B cell (primary cell): ENCODE data around the gene FAM184A. TPM values are rescaled to one million over a fixed set of nuclear protein-coding genes. Genes with fewer than 3 reads are reported as not detected.

ENCODE experiments used
- ATAC-seq: fragments of 200-7000 bp; cut with Tn5 transposase; one replicate; pipeline ENCODE4 v1.10.0; 2021; ENCODE audit warnings: low read depth, mild to moderate bottlenecking, moderate number of reproducible peaks, moderate library complexity
- CTCF ChIA-PET: fragments of 350-600 bp; sonication (Branson Sonifier 250); formaldehyde crosslinking; loops from one replicate; lab custom pipeline; 2021; ENCODE audit warnings: antibody characterized with exemption, inconsistent platforms; lab: Charles Lee
- POLR2A ChIA-PET: fragments of 350-600 bp; sonication (Branson Sonifier 250); formaldehyde crosslinking; loops from one replicate; lab custom pipeline; 2021; ENCODE audit warnings: antibody characterized with exemption; lab: Charles Lee
- DNase-seq: peaks from one replicate; pipeline ENCODE4 v3.0.0; 2013
- H2AFZ ChIP-seq: 2 replicates; pipeline ENCODE4 v1.6.1; 2012; ENCODE audit warnings: mild to moderate bottlenecking, low read depth, low read length; ENCODE audit not compliant: insufficient read depth, poor library complexity, severe bottlenecking
- H3K27ac ChIP-seq, 2 donors: 1 replicate in 1 of 2; 2 replicates in 1 of 2; pipeline ENCODE4 v1.5.1; 2012 to 2013; ENCODE audit warnings: low read length in 2 of 2, mild to moderate bottlenecking in 2 of 2, moderate library complexity in 1 of 2
- H3K27me3 ChIP-seq, 4 experiments: fragments of 200-600 bp in 1 of 4; sonication (generic) in 1 of 4; replicated peaks in 1 of 4; 1 replicate in 2 of 4; 2 replicates in 2 of 4; pipeline versions ENCODE4 v1.6.1 to v1.7.0; 2013 to 2016; ENCODE audit warnings: low read length in 3 of 4, mild to moderate bottlenecking in 2 of 4, mixed read lengths in 1 of 4, moderate library complexity in 1 of 4; ENCODE audit not compliant: insufficient read depth in 4 of 4, control insufficient read depth in 3 of 4; ENCODE audit errors: control extremely low read depth in 1 of 4
- H3K36me3 ChIP-seq, 2 experiments: replicated peaks in 1 of 2; 1 replicate in 1 of 2; 2 replicates in 1 of 2; pipeline versions ENCODE4 v1.6.1 to v1.7.1; 2013; ENCODE audit warnings: low read length in 1 of 2; ENCODE audit not compliant: insufficient read depth in 2 of 2, control insufficient read depth in 1 of 2; ENCODE audit errors: control extremely low read depth in 1 of 2, extremely low read depth in 1 of 2
- H3K4me1 ChIP-seq, 2 donors: fragments of 200-600 bp in 1 of 2; sonication (generic) in 1 of 2; 1 replicate in 1 of 2; 2 replicates in 1 of 2; pipeline versions ENCODE4 v1.5.1 to v1.6.1; 2013 to 2017; ENCODE audit warnings: low read length in 2 of 2; ENCODE audit not compliant: control insufficient read depth in 2 of 2, insufficient read depth in 2 of 2
- H3K4me2 ChIP-seq: replicated peaks from 2 replicates; pipeline ENCODE3; 2012; ENCODE audit warnings: mild to moderate bottlenecking, low read depth, low read length; ENCODE audit not compliant: poor library complexity, severe bottlenecking
- H3K4me3 ChIP-seq, 5 experiments: fragments of 200-600 bp in 1 of 5; sonication (generic) in 1 of 5; 1 replicate in 3 of 5; 2 replicates in 2 of 5; pipeline versions ENCODE4 v1.5.1 to v1.7.0; 2011 to 2016; ENCODE audit warnings: low read length in 4 of 5, mild to moderate bottlenecking in 4 of 5, low read depth in 2 of 5, control low read depth in 1 of 5, moderate library complexity in 1 of 5; ENCODE audit not compliant: insufficient read depth in 1 of 5; ENCODE audit errors: control extremely low read depth in 1 of 5, extremely low read depth in 1 of 5
- H3K79me2 ChIP-seq: fragments of 200-600 bp; sonication (generic); one replicate; pipeline ENCODE4 v1.6.0; 2016; ENCODE audit warnings: low read length; ENCODE audit not compliant: control insufficient read depth, insufficient read depth
- H3K9ac ChIP-seq: fragments of 200-600 bp; sonication (generic); 2 replicates; pipeline ENCODE4 v1.6.1; 2017; ENCODE audit warnings: mild to moderate bottlenecking, low read length, moderate library complexity
- H3K9me3 ChIP-seq, 3 donors: one replicate each; pipeline versions ENCODE4 v1.6.1 to v1.7.1; 2013; ENCODE audit warnings: low read length in 2 of 3; ENCODE audit not compliant: control insufficient read depth in 2 of 3, insufficient read depth in 1 of 3; ENCODE audit errors: control extremely low read depth in 1 of 3
- H4K20me1 ChIP-seq: 2 replicates; pipeline ENCODE4 v1.6.0; 2012; ENCODE audit warnings: mild to moderate bottlenecking, low read length; ENCODE audit not compliant: insufficient read depth, control insufficient read depth, poor library complexity, severe bottlenecking
- H3K27ac Mint-ChIP-seq: one replicate; pipeline ENCODE4 v1.8.0; 2021; ENCODE audit warnings: mixed read lengths
- H3K27me3 Mint-ChIP-seq: one replicate; pipeline ENCODE4 v1.8.0; 2021; ENCODE audit warnings: mixed read lengths
- H3K4me1 Mint-ChIP-seq: one replicate; pipeline ENCODE4 v1.8.0; 2021; ENCODE audit warnings: mixed read lengths
- H3K4me3 Mint-ChIP-seq: one replicate; pipeline ENCODE4 v1.8.0; 2021; ENCODE audit warnings: mixed read lengths
- H3K9me3 Mint-ChIP-seq: one replicate; pipeline ENCODE4 v1.8.0; 2022; ENCODE audit warnings: mixed read lengths; ENCODE audit not compliant: insufficient read depth
- CTCF ChIP-seq: fragments of 200-600 bp; IDR thresholded peaks from one replicate; pipeline ENCODE4 v1.8.0; 2022; ENCODE audit warnings: antibody characterized with exemption, mild to moderate bottlenecking
- EZH2 ChIP-seq: IDR thresholded peaks from 2 replicates; pipeline ENCODE4 v1.6.1; 2012; ENCODE audit warnings: borderline replicate concordance, low read depth, mild to moderate bottlenecking, moderate library complexity, low read length; ENCODE audit not compliant: insufficient read depth, poor library complexity, severe bottlenecking
- WGBS: methylation state at CpG from one replicate; pipeline ENCODE4 v1.1.5; 2013; ENCODE audit warnings: missing lambda C conversion rate; ENCODE audit not compliant: insufficient coverage; 5-methylcytosine and 5-hydroxymethylcytosine counted together
- intact Hi-C: fragments of 100-400 bp; cut with micrococcal nuclease; formaldehyde crosslinking; loops from one replicate; pipeline ENCODE4 v1.10.0; 2022
- polyA plus RNA-seq: library from polyadenylated mRNA; depleted of rRNA; stranded (reverse); fragments of >200 nt; gene quantifications from 2 replicates; pipeline ENCODE4 v1.2.3, GENCODE V29; 2012
- total RNA-seq, 2 donors: library from RNA; stranded (reverse); fragments of 120-200 nt in 1 of 2; gene quantifications; 1 replicate in 1 of 2; 2 replicates in 1 of 2; pipeline versions ENCODE4 v1.2.3 to v1.2.4, GENCODE V29; 2013 to 2022

FAM184A gene
- total and polyA plus RNA-seq, 2 donors (not counting 1 experiment from before 2014, with no cell fraction given) = 0.07 to 0.54 TPM

DNA sequence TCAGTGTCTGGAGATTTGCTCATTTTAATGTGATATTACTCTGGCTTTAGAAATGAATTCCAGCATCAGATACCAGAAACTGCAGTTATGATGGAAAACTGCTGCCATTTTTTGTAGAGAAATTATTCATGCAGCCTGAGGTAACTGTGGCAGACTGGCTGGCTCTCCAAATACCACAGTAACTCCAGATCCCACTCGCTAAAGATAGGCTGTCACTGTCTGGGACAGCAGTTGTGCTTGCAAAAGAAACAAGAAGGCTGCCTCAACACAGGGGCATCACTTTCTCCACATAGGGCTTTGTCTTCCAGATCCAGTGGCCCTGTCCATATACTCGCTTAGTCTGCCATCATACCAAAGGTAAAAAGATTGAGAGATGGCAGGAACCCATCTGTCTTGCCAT, 52.7 kb downstream of the FAM184A start:
- Histone ChIP-seq H3K79me2 (no peaks in the 10 kb centered on the region), H3K27ac (no peak overlapping the region), H3K36me3 (no peaks in the 10 kb centered on the region), H4K20me1 (no peaks in the 10 kb centered on the region), H3K9me3 (no peaks in the 10 kb centered on the region), H3K9ac (no peak overlapping the region), H3K4me1 (no peaks in the 10 kb centered on the region), H3K4me3 (no peak overlapping the region), H3K4me2 (no peak overlapping the region), H3K27me3 (no peaks in the 10 kb centered on the region), H2AFZ (no peak overlapping the region)
- no peak for DNase-seq
- no peak for ATAC-seq
- intact Hi-C loops = no loop called here
- Mint-ChIP-seq H3K9me3 (no peaks in the 10 kb centered on the region), H3K27ac (no peak overlapping the region), H3K4me3 (no peak overlapping the region), H3K27me3 (no peaks in the 10 kb centered on the region), H3K4me1 (no peaks in the 10 kb centered on the region)
- 43% methylated on average over 1 of the region's 2 CpGs for WGBS
- POLR2A ChIA-PET = no interaction called here
- TF ChIP-seq EZH2 = no peak
- no peak for TF ChIP-seq CTCF
- CTCF ChIA-PET = no interaction called here

DNA sequence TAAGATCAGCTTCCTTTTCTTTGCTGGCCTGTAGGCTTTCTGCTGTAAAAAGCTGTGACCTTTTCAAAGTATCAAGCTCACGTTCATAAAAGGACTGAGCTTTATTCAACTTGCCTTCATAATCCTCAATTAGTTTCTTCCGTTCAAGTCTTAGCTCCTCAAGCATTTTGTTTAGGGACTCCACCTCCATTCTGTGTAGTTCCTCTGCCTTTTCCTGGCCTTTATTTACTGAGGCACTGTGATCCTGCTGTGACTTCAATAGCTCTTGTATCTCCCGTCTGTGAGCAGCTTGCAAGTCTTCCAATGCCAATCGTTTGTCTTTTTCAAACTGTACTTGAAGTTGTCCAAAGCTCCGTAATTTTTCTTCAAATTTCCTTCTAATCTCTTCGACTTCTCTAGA, 54.4 kb downstream of the FAM184A start:
- ATAC-seq (no peak), DNase-seq (no peak)
- ChIA-PET POLR2A (no interaction called here), CTCF (interaction anchor here (1.1 kb wide), 1 partner anchor 86 kb away, joined by 3 read pairs; no protein-coding TSS in a partner anchor)
- Histone ChIP-seq H2AFZ (no peak overlapping the region), H3K9me3 (no peaks in the 10 kb centered on the region), H3K4me1 (no peaks in the 10 kb centered on the region), H3K79me2 (no peaks in the 10 kb centered on the region), H3K27me3 (no peaks in the 10 kb centered on the region), H3K4me2 (no peak overlapping the region), H3K27ac (no peak overlapping the region), H3K4me3 (no peak overlapping the region), H4K20me1 (no peaks in the 10 kb centered on the region), H3K36me3 (no peaks in the 10 kb centered on the region), H3K9ac (no peak overlapping the region)
- Mint-ChIP-seq H3K9me3 (no peaks in the 10 kb centered on the region), H3K4me1 (no peaks in the 10 kb centered on the region), H3K27me3 (no peaks in the 10 kb centered on the region), H3K27ac (no peak overlapping the region), H3K4me3 (no peak overlapping the region)
- intact Hi-C loops = no loop called here
- TF ChIP-seq CTCF (no peak), EZH2 (no peak)
- 97% methylated on average over 6 of the region's 6 CpGs for WGBS
